Liver (tissue), 9 donors: Measurements from ENCODE around the gene CPED1. TPM values are rescaled to one million over a fixed set of nuclear protein-coding genes. Genes with fewer than 3 reads are reported as not detected.

Experiments
- DNase-seq: peaks from one replicate; pipeline ENCODE4 v3.0.0-alpha.2; 2017; ENCODE audit warnings: low spot score
- H3K27ac ChIP-seq, 2 donors: one replicate each; pipeline ENCODE4 v1.7.0; 2013; ENCODE audit warnings: inconsistent platforms in 2 of 2, low read length in 2 of 2, control low read depth in 1 of 2, low read depth in 1 of 2, mild to moderate bottlenecking in 1 of 2
- H3K27me3 ChIP-seq, 4 donors: one replicate each; pipeline versions ENCODE4 v1.6.1 to v1.7.0; 2013; ENCODE audit warnings: low read length in 3 of 4, inconsistent platforms in 1 of 4, mild to moderate bottlenecking in 1 of 4, moderate library complexity in 1 of 4; ENCODE audit not compliant: control insufficient read depth in 4 of 4, insufficient read depth in 4 of 4
- H3K36me3 ChIP-seq, 4 donors: one replicate each; pipeline versions ENCODE4 v1.6.1 to v1.7.0; 2013; ENCODE audit warnings: low read length in 3 of 4, mild to moderate bottlenecking in 3 of 4, low read depth in 1 of 4, moderate library complexity in 1 of 4; ENCODE audit not compliant: control insufficient read depth in 4 of 4, insufficient read depth in 3 of 4
- H3K4me1 ChIP-seq, 4 donors: one replicate each; pipeline versions ENCODE4 v1.6.1 to v1.7.0; 2013; ENCODE audit warnings: low read length in 3 of 4, mild to moderate bottlenecking in 3 of 4, moderate library complexity in 1 of 4; ENCODE audit not compliant: control insufficient read depth in 4 of 4, insufficient read depth in 4 of 4
- H3K4me3 ChIP-seq, 3 donors: one replicate each; pipeline versions ENCODE4 v1.6.1 to v1.7.0; 2013; ENCODE audit warnings: low read length in 3 of 3, control low read depth in 1 of 3, low read depth in 1 of 3, mild to moderate bottlenecking in 1 of 3
- H3K9ac ChIP-seq, 2 donors: one replicate each; pipeline ENCODE4 v1.7.0; 2013; ENCODE audit warnings: low read length in 2 of 2, mild to moderate bottlenecking in 2 of 2, moderate library complexity in 2 of 2, control low read depth in 1 of 2, low read depth in 1 of 2
- H3K9me3 ChIP-seq, 4 donors: one replicate each; pipeline versions ENCODE4 v1.6.1 to v1.7.0; 2013; ENCODE audit warnings: low read length in 3 of 4; ENCODE audit not compliant: control insufficient read depth in 4 of 4
- CTCF ChIP-seq: fragments of 150-350 bp; IDR thresholded peaks from 2 replicates; pipeline ENCODE4 v1.5.1; 2017; ENCODE audit warnings: improper control_type of control experiment, low read depth, low read length; ENCODE audit not compliant: missing input control
- EGR1 ChIP-seq, 2 donors: IDR thresholded peaks; 2 replicates each; pipeline ENCODE4 v1.6.1; 2016 to 2018; ENCODE audit warnings: antibody characterized with exemption in 2 of 2, low read depth in 2 of 2
- FOXA1 ChIP-seq: IDR thresholded peaks from 2 replicates; pipeline ENCODE4 v1.6.1; 2016; ENCODE audit warnings: antibody characterized with exemption
- FOXA2 ChIP-seq: IDR thresholded peaks from 2 replicates; pipeline ENCODE4 v1.6.1; 2016; ENCODE audit warnings: antibody characterized with exemption
- GABPA ChIP-seq, 2 donors: IDR thresholded peaks in 1 of 2; conservative IDR thresholded peaks in 1 of 2; 2 replicates each; pipeline ENCODE4 v1.6.1; 2016; ENCODE audit warnings: antibody characterized with exemption in 2 of 2, mild to moderate bottlenecking in 1 of 2, moderate library complexity in 1 of 2
- HNF4G ChIP-seq: IDR thresholded peaks from 2 replicates; pipeline ENCODE4 v1.6.1; 2016; ENCODE audit warnings: antibody characterized with exemption
- MAX ChIP-seq: IDR thresholded peaks from 2 replicates; pipeline ENCODE4 v1.6.1; 2016; ENCODE audit warnings: antibody characterized with exemption
- NR2F2 ChIP-seq: IDR thresholded peaks from 2 replicates; pipeline ENCODE4 v1.6.1; 2016; ENCODE audit warnings: antibody characterized with exemption
- RAD21 ChIP-seq, 2 donors: IDR thresholded peaks; 2 replicates each; pipeline ENCODE4 v1.6.1; 2016; ENCODE audit warnings: antibody characterized with exemption in 2 of 2, mild to moderate bottlenecking in 2 of 2
- RXRA ChIP-seq, 2 donors: IDR thresholded peaks; 2 replicates each; pipeline ENCODE4 v1.6.1; 2017 to 2018; ENCODE audit warnings: antibody characterized with exemption in 2 of 2, mild to moderate bottlenecking in 1 of 2
- SP1 ChIP-seq: IDR thresholded peaks from 2 replicates; pipeline ENCODE4 v1.6.1; 2018; ENCODE audit warnings: antibody characterized with exemption, mild to moderate bottlenecking
- TAF1 ChIP-seq: conservative IDR thresholded peaks from 2 replicates; pipeline ENCODE4 v1.6.1; 2016; ENCODE audit warnings: antibody characterized with exemption, mild to moderate bottlenecking
- ZBTB33 ChIP-seq: IDR thresholded peaks from 2 replicates; pipeline ENCODE4 v1.6.1; 2016; ENCODE audit warnings: antibody characterized with exemption
- WGBS: extraction: QIAGEN DNeasy Blood & Tissue Kit; methylation state at CpG from one replicate; pipeline ENCODE4 v1.1.7; 2013; 5-methylcytosine and 5-hydroxymethylcytosine counted together
- polyA plus RNA-seq, 2 donors: library from polyadenylated mRNA; stranded (reverse) in 1 of 2; unstranded in 1 of 2; fragments of 200-250 nt in 1 of 2; fragments of >200 nt in 1 of 2; fragmentation: Nextera tagmentation in 1 of 2; extraction: Ambion mirVana in 1 of 2; gene quantifications; one replicate each; pipeline versions ENCODE4 v1.2.1 to v1.2.3, GENCODE V29; 2013 to 2015
- total RNA-seq, 2 donors: library from RNA; depleted of rRNA; stranded (reverse); fragments of >200 nt; gene quantifications; one replicate each; pipeline ENCODE4 v1.2.3, GENCODE V29; 2014
- TF ChIP-seq, protein P1 (sequence below): IDR thresholded peaks from 2 replicates; pipeline ENCODE4 v1.6.1; 2016; ENCODE audit warnings: antibody characterized with exemption
- donor health status: healthy.
- donor health status: healthy.
- donor health status: healthy.
- donor health status: healthy.
- donor health status: healthy.

CPED1 gene
- total and polyA plus RNA-seq, 4 donors = 8.5 to 58.0 (median 14.6) TPM

DNA sequence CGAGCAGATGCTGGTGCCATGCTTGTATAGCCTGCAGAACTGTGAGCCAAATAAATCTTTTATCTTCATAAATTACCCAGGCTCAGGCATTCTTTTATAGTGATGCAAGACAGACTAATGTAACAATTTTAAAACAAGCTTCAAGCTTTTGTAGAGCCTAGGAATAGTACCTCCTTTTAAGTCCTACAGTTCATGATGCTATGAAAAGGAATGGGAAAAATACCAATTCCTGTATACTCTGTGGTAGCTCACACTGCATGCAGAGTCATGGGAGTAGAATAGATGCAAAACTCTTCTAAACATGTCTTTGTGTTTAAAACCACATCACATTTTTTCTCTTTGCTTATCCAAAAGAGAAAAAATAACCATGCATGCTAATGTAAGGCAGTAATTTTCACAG lies 273.7 kb downstream of the CPED1 start:
- no peak for TF ChIP-seq SP1
- H3K27me3 ChIP-seq = no peaks in the 10 kb centered on the region
- 83% methylated on average over 1 of the region's 1 CpG for WGBS

DNA sequence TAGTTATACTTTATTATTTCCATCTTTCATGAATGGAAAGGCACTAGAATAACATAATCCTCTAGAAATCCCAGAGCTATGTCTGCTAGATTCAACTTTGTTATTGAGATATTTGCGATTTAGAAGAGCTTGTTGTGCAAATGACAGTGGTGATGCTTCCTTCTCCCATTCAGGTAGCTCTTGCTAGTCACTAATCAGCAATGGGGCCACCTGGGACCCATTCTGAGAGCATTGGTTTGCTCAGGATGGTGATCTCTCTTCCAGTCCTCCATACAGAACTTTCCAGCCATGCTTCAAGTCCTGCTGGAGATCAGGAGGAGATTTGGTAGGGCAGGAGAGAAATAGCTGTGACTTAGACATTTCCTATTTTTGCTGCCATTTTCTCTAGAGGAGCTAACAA lies 274.5 kb downstream of the CPED1 start:
- H3K9ac ChIP-seq = no peak overlapping the region
- no peak for DNase-seq
- peaks cover 0 to 18% (median 7%) of the 10 kb centered on the region in 4 donors for H3K36me3 ChIP-seq
- WGBS = 90% methylated on average over 1 of the region's 1 CpG
- H3K4me1 ChIP-seq = no peaks in the 10 kb centered on the region
- H3K9me3 ChIP-seq = no peaks in the 10 kb centered on the region
- H3K4me3 ChIP-seq = no peak overlapping the region
- no peaks in the 10 kb centered on the region for H3K27me3 ChIP-seq
- no peak for TF ChIP-seq CTCF
- no peak for TF ChIP-seq EGR1 (IDR thresholded peaks at IDR 0.05; ENCODE audit: low read depth in 2 of 2)
- no peak for TF ChIP-seq ZBTB33
- TF ChIP-seq, protein P1, sequence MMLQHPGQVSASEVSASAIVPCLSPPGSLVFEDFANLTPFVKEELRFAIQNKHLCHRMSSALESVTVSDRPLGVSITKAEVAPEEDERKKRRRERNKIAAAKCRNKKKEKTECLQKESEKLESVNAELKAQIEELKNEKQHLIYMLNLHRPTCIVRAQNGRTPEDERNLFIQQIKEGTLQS = no peak
- H3K27ac ChIP-seq = no peak overlapping the region

More for the DNA sequence above, 273.7 kb downstream of the CPED1 start:
- no peaks in the 10 kb centered on the region for H3K9me3 ChIP-seq
- H3K4me1 ChIP-seq = no peaks in the 10 kb centered on the region
- no peak overlapping the region for H3K9ac ChIP-seq
- H3K27ac ChIP-seq = no peak overlapping the region
- peaks cover 0 to 13% (median 2%) of the 10 kb centered on the region in 4 donors for H3K36me3 ChIP-seq
- no peak overlapping the region for H3K4me3 ChIP-seq
- no peak for DNase-seq

DNA sequence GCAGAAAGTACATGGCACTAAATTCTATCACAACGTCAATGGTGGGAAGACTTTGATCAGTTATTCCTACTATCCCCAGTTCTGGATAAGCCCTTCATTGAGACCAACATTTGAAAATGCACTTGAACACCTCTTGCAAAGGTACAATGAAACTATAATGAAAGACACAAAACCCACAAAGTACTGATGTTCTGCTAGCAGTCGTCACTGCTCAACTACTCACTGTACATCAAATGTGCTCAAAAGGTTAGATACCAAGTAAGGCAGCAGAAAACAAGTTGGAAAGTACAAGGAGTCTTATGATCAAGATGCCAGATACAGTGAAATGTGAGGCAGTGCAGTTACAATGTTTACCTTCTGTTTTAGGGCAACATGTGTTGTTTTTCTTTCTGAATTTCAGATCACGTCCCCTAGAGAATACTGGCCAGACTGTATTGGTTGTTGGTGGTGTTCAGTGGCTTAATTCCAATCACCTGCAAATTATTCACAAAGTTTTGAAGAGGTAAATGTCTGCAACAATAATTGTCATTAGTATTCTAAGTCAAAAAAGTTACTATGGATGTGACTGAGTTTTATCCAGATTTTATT lies 277.9 kb downstream of the CPED1 start:
- H3K4me3 ChIP-seq = no peak overlapping the region
- no peaks in the 10 kb centered on the region for H3K4me1 ChIP-seq
- H3K27me3 ChIP-seq = no peaks in the 10 kb centered on the region
- H3K36me3 ChIP-seq = peaks cover 0 to 30% (median 12%) of the 10 kb centered on the region in 4 donors
- TF ChIP-seq EGR1 (IDR thresholded peaks at IDR 0.05; ENCODE audit: low read depth in 2 of 2) (no peak), TAF1 (no peak), MAX (no peak), FOXA2 (no peak), HNF4G (no peak), RXRA (IDR thresholded peaks at IDR 0.05) (no peak), FOXA1 (no peak), NR2F2 (no peak), GABPA (IDR thresholded peaks at IDR 0.05 in 1 of 2, conservative IDR thresholded peaks at IDR 0.05 in 1 of 2) (no peak), ZBTB33 (no peak), RAD21 (IDR thresholded peaks at IDR 0.05) (no peak)
- WGBS = 89% methylated on average over 3 of the region's 3 CpGs
- no peaks in the 10 kb centered on the region for H3K9me3 ChIP-seq
- H3K27ac ChIP-seq = no peak overlapping the region
- DNase-seq = no peak
- no peak overlapping the region for H3K9ac ChIP-seq
